Measurements from ENCODE around the gene SLFN12. TPM values are rescaled to one million over a fixed set of nuclear protein-coding genes. Genes with fewer than 3 reads are reported as not detected.
"Not testable (repeated sequence)": the region's sequence is repeated elsewhere in the genome, so short reads cannot be mapped to it uniquely, and the experiment has no call there.

SLFN12 gene
- 1 to 10 TPM; 6.0 to 8.6 TPM for total RNA-seq

GRCh38 chr17:35432176-35433074 lies at the start of gene SLFN12:
SLFN12 (minus strand) TSS chr17:35432500; CDS start chr17:35423028, 9,472 bp downstream.
- no peaks in the 10 kb centered on the region for H3K27me3 Mint-ChIP-seq
- H3K27ac Mint-ChIP-seq, result peak within 1 kb of the TSS; percentile 89
- H3K36me3 Mint-ChIP-seq, result peaks cover 2% of the 10 kb centered on the region
- peak; percentile 36 for DNase-seq
- H3K4me1 Mint-ChIP-seq, result peaks cover 52% of the 10 kb centered on the region
- H3K4me3 Mint-ChIP-seq, result peak within 1 kb of the TSS; percentile 88
- no peaks in the 10 kb centered on the region for H3K9me3 Mint-ChIP-seq

- Mint-ChIP-seq H3K27ac (no peak overlapping the region), H3K9me3 (peaks cover 38% of the 10 kb centered on the region), H3K36me3 (peaks cover 89% of the 10 kb centered on the region), H3K4me1 (peaks cover 18% of the 10 kb centered on the region), H3K4me3 (no peak overlapping the region), H3K27me3 (no peaks in the 10 kb centered on the region)
- DNase-seq, result no peak
Observed at GRCh38 chr17:35479271-35479670, 47.0 kb upstream of the SLFN12 start.

- DNase-seq, result no peak
- Mint-ChIP-seq H3K36me3 (peaks cover 88% of the 10 kb centered on the region), H3K27me3 (no peaks in the 10 kb centered on the region), H3K4me3 (no peak overlapping the region), H3K4me1 (peaks cover 18% of the 10 kb centered on the region), H3K27ac (no peak overlapping the region), H3K9me3 (peaks cover 35% of the 10 kb centered on the region)
Observed at GRCh38 chr17:35477248-35477647, 44.9 kb upstream of the SLFN12 start.

- H3K4me3 Mint-ChIP-seq, result no peak overlapping the region
- DNase-seq, result no peak
- peaks cover 85% of the 10 kb centered on the region for H3K36me3 Mint-ChIP-seq
- no peak overlapping the region for H3K27ac Mint-ChIP-seq
- no peaks in the 10 kb centered on the region for H3K27me3 Mint-ChIP-seq
- H3K4me1 Mint-ChIP-seq, result peaks cover 23% of the 10 kb centered on the region
- peaks cover 42% of the 10 kb centered on the region for H3K9me3 Mint-ChIP-seq
Observed at GRCh38 chr17:35476283-35476820, 44.1 kb upstream of the SLFN12 start.

- peaks cover 22% of the 10 kb centered on the region for H3K9me3 Mint-ChIP-seq
- H3K27ac Mint-ChIP-seq, result no peak overlapping the region
- no peaks in the 10 kb centered on the region for H3K27me3 Mint-ChIP-seq
- H3K4me3 Mint-ChIP-seq, result no peak overlapping the region
- H3K36me3 Mint-ChIP-seq, result peaks cover 42% of the 10 kb centered on the region
- DNase-seq, result no peak
- H3K4me1 Mint-ChIP-seq, result peaks cover 22% of the 10 kb centered on the region
Observed at GRCh38 chr17:35468475-35468874, 36.2 kb upstream of the SLFN12 start.

GRCh38 chr17:35467824-35468223 lies 35.5 kb upstream of the SLFN12 start:
- Mint-ChIP-seq H3K36me3 (peaks cover 35% of the 10 kb centered on the region), H3K4me3 (no peak overlapping the region)
- no peak for DNase-seq

GRCh38 chr17:35460354-35460851 lies 28.1 kb upstream of the SLFN12 start:
- H3K27ac Mint-ChIP-seq, result peak overlapping the region; percentile 62
- H3K4me3 Mint-ChIP-seq, result peak overlapping the region; percentile 70
- H3K9me3 Mint-ChIP-seq, result peaks cover 23% of the 10 kb centered on the region
- peaks cover 10% of the 10 kb centered on the region for H3K4me1 Mint-ChIP-seq
- peak; percentile 58 for DNase-seq
- no peaks in the 10 kb centered on the region for H3K27me3 Mint-ChIP-seq
- H3K36me3 Mint-ChIP-seq, result peaks cover 29% of the 10 kb centered on the region

More at GRCh38 chr17:35467824-35468223, 35.5 kb upstream of the SLFN12 start:
- peaks cover 17% of the 10 kb centered on the region for H3K9me3 Mint-ChIP-seq
- no peaks in the 10 kb centered on the region for H3K27me3 Mint-ChIP-seq
- H3K27ac Mint-ChIP-seq, result no peak overlapping the region
- peaks cover 22% of the 10 kb centered on the region for H3K4me1 Mint-ChIP-seq

GRCh38 chr17:35454035-35454434 lies 21.7 kb upstream of the SLFN12 start:
- Mint-ChIP-seq H3K9me3 (peaks cover 16% of the 10 kb centered on the region), H3K36me3 (peaks cover 13% of the 10 kb centered on the region)
- not testable (repeated sequence) for H3K27ac Mint-ChIP-seq, H3K27me3 Mint-ChIP-seq, H3K4me1 Mint-ChIP-seq, H3K4me3 Mint-ChIP-seq, DNase-seq

GRCh38 chr17:35453171-35453570 lies 20.9 kb upstream of the SLFN12 start:
- Mint-ChIP-seq H3K36me3 (peaks cover 12% of the 10 kb centered on the region), H3K9me3 (peaks cover 9% of the 10 kb centered on the region), H3K4me1 (no peaks in the 10 kb centered on the region), H3K27ac (no peak overlapping the region), H3K4me3 (no peak overlapping the region), H3K27me3 (no peaks in the 10 kb centered on the region)
- no peak for DNase-seq

GRCh38 chr17:35449371-35449931 lies 17.2 kb upstream of the SLFN12 start:
- peak overlapping the region; percentile 59 for H3K4me3 Mint-ChIP-seq
- H3K9me3 Mint-ChIP-seq, result no peaks in the 10 kb centered on the region
- peaks cover 11% of the 10 kb centered on the region for H3K4me1 Mint-ChIP-seq
- no peak overlapping the region for H3K27ac Mint-ChIP-seq
- no peaks in the 10 kb centered on the region for H3K27me3 Mint-ChIP-seq
- DNase-seq, result no peak
- H3K36me3 Mint-ChIP-seq, result peaks cover 14% of the 10 kb centered on the region

- Mint-ChIP-seq H3K9me3 (no peaks in the 10 kb centered on the region), H3K36me3 (peaks cover 14% of the 10 kb centered on the region), H3K27me3 (no peaks in the 10 kb centered on the region), H3K4me3 (no peak overlapping the region), H3K27ac (peak overlapping the region; percentile 76), H3K4me1 (peaks cover 11% of the 10 kb centered on the region)
- DNase-seq, result no peak
Observed at GRCh38 chr17:35448899-35449227, 16.6 kb upstream of the SLFN12 start.

GRCh38 chr17:35448214-35448898 lies 16.1 kb upstream of the SLFN12 start, which contains the start of gene SLFN13:
SLFN13 (minus strand) TSS chr17:35448766; CDS start chr17:35445680, 3,086 bp downstream.
- no peaks in the 10 kb centered on the region for H3K9me3 Mint-ChIP-seq
- no peaks in the 10 kb centered on the region for H3K27me3 Mint-ChIP-seq
- peak within 1 kb of the TSS; percentile 61 for H3K4me3 Mint-ChIP-seq
- peak; percentile 96 for DNase-seq
- peak within 1 kb of the TSS; percentile 76 for H3K27ac Mint-ChIP-seq
- H3K4me1 Mint-ChIP-seq, result peaks cover 11% of the 10 kb centered on the region
- peaks cover 14% of the 10 kb centered on the region for H3K36me3 Mint-ChIP-seq

GRCh38 chr17:35447499-35447898 lies 15.2 kb upstream of the SLFN12 start:
- DNase-seq, result no peak
- Mint-ChIP-seq H3K36me3 (peaks cover 14% of the 10 kb centered on the region), H3K4me3 (peak overlapping the region; percentile 61), H3K4me1 (peaks cover 11% of the 10 kb centered on the region), H3K27me3 (no peaks in the 10 kb centered on the region), H3K9me3 (no peaks in the 10 kb centered on the region), H3K27ac (no peak overlapping the region)

GRCh38 chr17:35438433-35438832 lies 6.1 kb upstream of the SLFN12 start:
- Mint-ChIP-seq H3K27me3 (no peaks in the 10 kb centered on the region), H3K4me1 (peaks cover 8% of the 10 kb centered on the region), H3K9me3 (no peaks in the 10 kb centered on the region), H3K27ac (no peak overlapping the region), H3K4me3 (no peak overlapping the region), H3K36me3 (peaks cover 2% of the 10 kb centered on the region)
- no peak for DNase-seq
